HL-60 (cell line): Measurements from ENCODE around the gene CDK6.

ENCODE experiments used
- CTCF ChIP-seq: IDR thresholded peaks from one replicate; pipeline ENCODE4 v1.5.1; 2011; ENCODE audit warnings: low read length, control low read depth, inconsistent platforms; ENCODE audit not compliant: insufficient read depth
- POLR2AphosphoS5 ChIP-seq: IDR thresholded peaks from 2 replicates; pipeline ENCODE4 v1.6.1; 2012; ENCODE audit warnings: low read depth

DNA sequence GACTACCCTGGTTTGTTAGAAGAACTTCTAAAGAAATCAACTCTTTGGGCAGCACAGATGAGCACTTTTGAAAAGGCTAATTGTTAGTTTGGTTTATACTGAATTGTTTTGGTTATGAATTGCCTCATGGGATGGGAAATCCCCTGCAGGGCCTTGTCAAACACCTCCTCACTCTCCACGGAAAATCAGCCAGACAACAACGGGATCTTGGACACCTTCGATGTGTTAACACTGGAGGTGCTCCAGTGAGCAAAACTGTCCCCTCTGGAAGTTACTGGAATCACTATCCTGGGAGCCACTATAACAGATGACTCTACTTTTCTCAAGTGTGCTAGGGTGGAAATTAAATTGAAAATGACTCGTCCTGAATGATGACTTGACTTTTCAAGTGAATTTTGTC, 38.7 kb downstream of the CDK6 start:
- TF ChIP-seq CTCF, result no peak
- no peak for TF ChIP-seq POLR2AphosphoS5
